Small intestine (tissue), 7 donors: ENCODE data around the gene IGF2BP2. TPM values are rescaled to one million over a fixed set of nuclear protein-coding genes. Genes with fewer than 3 reads are reported as not detected.

ENCODE experiments used
- DNase-seq, 2 donors: peaks; one replicate each; pipeline versions ENCODE4 v3.0.0 to v3.0.0-alpha.2; 2013
- FAIRE-seq: peaks from 2 replicates; lab custom pipeline; 2012; peaks lifted over from hg19 to GRCh38; lab: Jason Lieb, UNC
- H3K27ac ChIP-seq, 3 donors: one replicate each; pipeline ENCODE4 v1.5.1; 2013; ENCODE audit warnings: low read length in 2 of 3, mild to moderate bottlenecking in 2 of 3, control low read depth in 1 of 3, inconsistent platforms in 1 of 3, low read depth in 1 of 3, moderate library complexity in 1 of 3
- H3K27me3 ChIP-seq, 3 donors: one replicate each; pipeline ENCODE4 v1.6.1; 2013; ENCODE audit warnings: low read length in 3 of 3, inconsistent platforms in 1 of 3; ENCODE audit not compliant: control insufficient read depth in 3 of 3, insufficient read depth in 3 of 3
- H3K36me3 ChIP-seq, 3 donors: one replicate each; pipeline ENCODE4 v1.6.1; 2013; ENCODE audit warnings: low read length in 3 of 3, inconsistent platforms in 1 of 3, low read depth in 1 of 3, mild to moderate bottlenecking in 1 of 3, moderate library complexity in 1 of 3; ENCODE audit not compliant: control insufficient read depth in 3 of 3, insufficient read depth in 2 of 3
- H3K4me1 ChIP-seq, 3 donors: one replicate each; pipeline ENCODE4 v1.6.1; 2013; ENCODE audit warnings: low read length in 2 of 3, inconsistent platforms in 1 of 3, low read depth in 1 of 3, mild to moderate bottlenecking in 1 of 3, moderate library complexity in 1 of 3; ENCODE audit not compliant: control insufficient read depth in 3 of 3, insufficient read depth in 2 of 3
- H3K4me3 ChIP-seq, 3 donors: one replicate each; pipeline ENCODE4 v1.5.1; 2013; ENCODE audit warnings: low read length in 3 of 3, control low read depth in 1 of 3, inconsistent platforms in 1 of 3, low read depth in 1 of 3, mild to moderate bottlenecking in 1 of 3, moderate library complexity in 1 of 3
- H3K9me3 ChIP-seq, 2 donors: one replicate each; pipeline ENCODE4 v1.6.1; 2013; ENCODE audit warnings: low read depth in 1 of 2, low read length in 1 of 2; ENCODE audit not compliant: control insufficient read depth in 2 of 2, insufficient read depth in 1 of 2
- WGBS, 3 donors: extraction: QIAGEN DNeasy Blood & Tissue Kit; methylation state at CpG; one replicate each; pipeline ENCODE4 v1.1.7; 2013; 5-methylcytosine and 5-hydroxymethylcytosine counted together
- polyA plus RNA-seq, 4 donors: library from polyadenylated mRNA; stranded (reverse) in 3 of 4; unstranded in 1 of 4; fragments of 200-250 nt in 3 of 4; fragments of 120-200 nt in 1 of 4; gene quantifications; one replicate each; pipeline versions ENCODE4 v1.2.1 to v1.2.3, GENCODE V29; 2013
- donor health status: healthy with polysubstance abuse.
- donor health status: control.
- donor health status: control.
- donor health status: Bipolar disorder and iron deficiency.
- donor health status: healthy.

IGF2BP2 gene
- polyA plus RNA-seq, 4 donors = 12.1 to 93.8 (median 22.9) TPM

DNA sequence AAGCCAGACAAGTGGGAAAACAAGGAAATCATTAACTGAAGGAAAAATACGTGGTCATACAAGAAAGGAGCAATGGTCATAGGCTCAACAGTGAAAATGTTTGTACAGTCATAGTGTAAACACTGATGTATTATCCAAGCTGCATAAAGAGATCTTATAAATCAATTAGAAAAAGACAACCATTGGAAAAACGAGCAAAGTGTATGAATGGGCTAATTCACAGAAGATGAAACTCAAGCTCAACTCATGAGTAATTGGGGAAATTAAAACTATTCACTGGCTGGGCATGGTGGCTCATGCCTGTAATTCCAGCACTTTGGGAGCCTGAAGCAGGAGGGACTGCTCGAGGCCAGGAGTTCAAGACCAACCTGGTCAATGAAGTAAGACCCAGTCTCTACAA lies 6.4 kb upstream of the IGF2BP2 start:
- FAIRE-seq = no peak

GRCh38 chr3:185830018-185830797 lies 5.4 kb upstream of the IGF2BP2 start:
- peaks cover 0 to 3% of the 10 kb centered on the region in 2 donors for H3K9me3 ChIP-seq
- H3K4me3 ChIP-seq = no peak overlapping the region
- FAIRE-seq = no peak
- no peak overlapping the region for H3K27ac ChIP-seq
- 81 to 86% (median 85%) methylated on average over 5 of the region's 5 CpGs for WGBS, 3 donors
- DNase-seq = no peak
- no peaks in the 10 kb centered on the region for H3K27me3 ChIP-seq
- H3K4me1 ChIP-seq = peaks cover 0 to 5% (median 0%) of the 10 kb centered on the region in 3 donors
- peaks cover 0 to 11% (median 0%) of the 10 kb centered on the region in 3 donors for H3K36me3 ChIP-seq

More for the DNA sequence above, 6.4 kb upstream of the IGF2BP2 start:
- Histone ChIP-seq H3K4me1 (peaks cover 0 to 5% (median 0%) of the 10 kb centered on the region in 3 donors), H3K4me3 (no peak overlapping the region), H3K9me3 (peaks cover 0 to 3% of the 10 kb centered on the region in 2 donors), H3K27ac (no peak overlapping the region), H3K36me3 (peaks cover 0 to 11% (median 0%) of the 10 kb centered on the region in 3 donors), H3K27me3 (no peaks in the 10 kb centered on the region)
- WGBS, 3 donors = 41 to 58% (median 44%) methylated on average over 3 of the region's 3 CpGs
- DNase-seq = no peak

GRCh38 chr3:185828755-185829154 lies 3.9 kb upstream of the IGF2BP2 start:
- Histone ChIP-seq H3K36me3 (peaks cover 0 to 11% (median 0%) of the 10 kb centered on the region in 3 donors), H3K27me3 (no peaks in the 10 kb centered on the region), H3K27ac (no peak overlapping the region), H3K4me1 (peaks cover 0 to 5% (median 0%) of the 10 kb centered on the region in 3 donors), H3K4me3 (no peak overlapping the region), H3K9me3 (peaks cover 0 to 3% of the 10 kb centered on the region in 2 donors)
- 82 to 92% (median 83%) methylated on average over 3 of the region's 3 CpGs for WGBS, 3 donors
- no peak for FAIRE-seq
- DNase-seq = no peak

GRCh38 chr3:185827595-185828344 lies 2.9 kb upstream of the IGF2BP2 start:
- H3K9me3 ChIP-seq = peaks cover 0 to 3% of the 10 kb centered on the region in 2 donors
- no peaks in the 10 kb centered on the region for H3K27me3 ChIP-seq
- DNase-seq (no peak), FAIRE-seq (no peak)
- no peak overlapping the region for H3K27ac ChIP-seq
- WGBS, 3 donors = 90 to 93% (median 92%) methylated on average over 10 of the region's 10 CpGs
- H3K4me1 ChIP-seq = peaks cover 0 to 5% (median 0%) of the 10 kb centered on the region in 3 donors
- H3K4me3 ChIP-seq = no peak overlapping the region
- H3K36me3 ChIP-seq = peaks cover 0 to 11% (median 0%) of the 10 kb centered on the region in 3 donors

GRCh38 chr3:185825639-185826481 lies 1.0 kb upstream of the IGF2BP2 start:
- Histone ChIP-seq H3K4me3 (peak overlapping the region; percentile 75 to 97 (median 76)), H3K4me1 (peaks cover 0 to 5% (median 0%) of the 10 kb centered on the region in 3 donors), H3K27ac (peak overlapping the region; percentile 88 to 93 (median 90)), H3K27me3 (no peaks in the 10 kb centered on the region), H3K36me3 (peaks cover 0 to 11% (median 0%) of the 10 kb centered on the region in 3 donors), H3K9me3 (peaks cover 0 to 2% of the 10 kb centered on the region in 2 donors)
- DNase-seq (peak; percentile 75 to 85), FAIRE-seq (no peak)
- 1 to 5% (median 3%) methylated on average over 69 to 90 of the region's 90 CpGs for WGBS, 3 donors

DNA sequence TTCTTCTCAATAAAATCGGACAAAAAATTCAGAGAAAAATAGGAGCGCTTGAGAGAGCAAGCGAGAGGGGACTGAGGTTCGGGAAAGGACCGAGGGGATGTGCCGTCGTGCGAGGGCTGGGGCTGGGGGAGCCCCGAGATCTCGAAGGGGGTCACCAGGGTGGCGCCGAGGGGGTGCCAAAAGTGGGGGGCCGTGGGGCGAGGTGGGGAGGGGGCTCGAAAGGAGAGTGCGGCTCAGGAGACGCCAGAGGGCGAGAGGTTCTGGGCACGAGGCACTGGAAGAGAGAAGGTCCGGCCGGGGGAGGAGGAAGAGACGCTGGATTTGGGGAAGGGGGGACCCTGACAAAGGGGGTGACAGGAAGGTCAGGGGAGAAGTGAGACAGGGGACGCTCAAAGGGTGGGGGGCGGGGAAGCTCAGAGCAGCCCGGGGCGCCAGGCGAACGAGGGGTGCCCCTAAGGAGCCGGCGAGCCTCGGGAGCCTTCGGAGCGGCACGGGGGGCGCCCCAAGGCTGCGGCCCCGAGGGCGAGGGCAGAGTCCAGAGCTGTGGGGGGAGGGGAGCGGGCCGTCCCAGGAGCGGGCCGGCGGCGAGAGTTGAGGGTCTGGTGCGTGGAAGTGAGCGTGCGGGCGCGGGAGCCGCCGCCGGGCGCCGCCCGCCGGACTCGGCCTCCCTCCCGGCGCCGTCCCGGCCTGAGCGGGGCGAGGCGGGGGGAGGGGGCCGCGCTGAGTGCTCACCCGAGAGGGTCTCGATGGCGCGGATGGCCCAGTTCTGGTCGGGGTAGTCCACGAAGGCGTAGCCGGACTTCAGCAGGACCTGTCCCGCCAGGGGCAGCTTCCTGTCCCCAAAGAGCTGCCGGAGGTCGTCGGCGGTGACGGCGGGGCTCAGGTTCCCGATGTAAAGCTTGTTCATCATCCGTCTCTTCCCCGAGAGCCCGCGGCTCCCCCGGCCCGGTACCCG lies 514 bp downstream of the IGF2BP2 start:
- Histone ChIP-seq H3K4me3 (peak overlapping the region; percentile 76 to 97 (median 82)), H3K4me1 (peaks cover 0 to 5% (median 0%) of the 10 kb centered on the region in 3 donors), H3K36me3 (peaks cover 0 to 11% (median 0%) of the 10 kb centered on the region in 3 donors), H3K9me3 (no peaks in the 10 kb centered on the region), H3K27ac (peak overlapping the region; percentile 80 to 99 (median 90)), H3K27me3 (no peaks in the 10 kb centered on the region)
- DNase-seq (peak; percentile 53 to 90), FAIRE-seq (no peak)
- WGBS, 3 donors = 1% methylated on average over 49 to 89 of the region's 89 CpGs
